ENCODE results near the gene NDRG4. TPM values are rescaled to one million over a fixed set of nuclear protein-coding genes. Genes with fewer than 3 reads are reported as not detected.

Gene NDRG4
- polyA plus RNA-seq, 3 donors, result 7.8 to 9.7 (median 8.0) TPM

DNA sequence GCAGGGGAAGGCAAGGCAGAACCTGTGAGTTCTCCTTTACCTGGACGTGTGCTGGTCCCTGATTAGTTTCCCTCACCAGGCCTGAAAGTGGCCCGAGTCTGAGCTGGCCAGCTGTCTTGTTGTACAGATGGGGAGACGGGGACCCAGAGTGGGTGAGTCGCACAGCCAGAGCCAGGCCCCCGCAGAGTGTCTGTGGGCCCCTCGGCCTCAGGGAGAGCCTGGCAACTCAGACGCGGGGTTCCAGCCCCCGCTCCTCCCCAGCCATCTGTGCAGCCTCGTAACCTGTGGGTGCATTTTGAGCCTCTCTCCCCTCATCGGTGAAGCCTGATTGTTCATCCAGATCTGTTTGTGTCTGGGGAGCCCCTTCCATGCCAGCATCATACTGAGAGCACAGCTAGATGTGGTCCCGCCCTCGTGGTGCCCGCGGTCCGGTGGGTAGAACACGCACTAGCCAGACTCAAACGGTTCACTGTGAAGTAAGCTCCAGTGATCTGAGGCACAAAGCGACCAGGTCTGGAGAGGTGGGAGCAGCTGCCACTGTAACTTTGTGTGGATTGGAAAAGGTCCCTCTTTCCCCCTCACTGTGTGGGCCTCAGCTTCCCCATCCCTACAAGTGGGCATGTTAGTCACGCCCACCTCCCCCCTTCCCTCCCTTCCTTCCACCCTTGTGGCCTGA, 6.0 kb upstream of the NDRG4 start:
- DNase-seq (ENCODE audit: low read depth in 3 of 3, low spot score in 2 of 3), result no peak

DNA sequence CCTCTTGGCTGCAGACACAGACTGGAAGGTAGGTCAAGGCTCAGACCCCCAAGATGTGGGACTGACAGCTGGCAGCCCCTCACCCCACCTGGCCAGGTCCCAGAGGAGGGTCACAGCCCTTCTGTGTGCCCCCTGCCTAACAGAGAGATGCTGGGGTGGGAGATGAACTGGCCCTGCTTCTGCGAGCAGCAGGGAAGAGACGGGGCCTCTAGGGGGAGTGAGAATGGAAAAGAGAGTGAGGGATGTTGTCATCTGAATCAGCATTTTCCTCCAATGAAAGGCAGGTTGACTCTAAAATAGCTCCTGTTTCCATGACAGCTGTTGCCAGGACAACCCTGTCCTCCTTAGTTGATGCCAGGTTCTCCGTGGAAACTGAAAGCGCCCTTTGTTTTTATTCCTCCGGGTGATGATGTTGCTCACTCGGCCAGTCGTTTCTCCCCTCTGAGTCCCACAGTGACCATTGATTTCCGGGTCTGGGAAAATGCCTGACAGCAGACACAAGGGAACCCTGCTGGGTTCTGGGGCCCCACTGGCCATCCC, 4.9 kb upstream of the NDRG4 start:
- peak; percentile 86 to 91 (median 87) for DNase-seq (ENCODE audit: low read depth in 3 of 3, low spot score in 2 of 3)

DNA sequence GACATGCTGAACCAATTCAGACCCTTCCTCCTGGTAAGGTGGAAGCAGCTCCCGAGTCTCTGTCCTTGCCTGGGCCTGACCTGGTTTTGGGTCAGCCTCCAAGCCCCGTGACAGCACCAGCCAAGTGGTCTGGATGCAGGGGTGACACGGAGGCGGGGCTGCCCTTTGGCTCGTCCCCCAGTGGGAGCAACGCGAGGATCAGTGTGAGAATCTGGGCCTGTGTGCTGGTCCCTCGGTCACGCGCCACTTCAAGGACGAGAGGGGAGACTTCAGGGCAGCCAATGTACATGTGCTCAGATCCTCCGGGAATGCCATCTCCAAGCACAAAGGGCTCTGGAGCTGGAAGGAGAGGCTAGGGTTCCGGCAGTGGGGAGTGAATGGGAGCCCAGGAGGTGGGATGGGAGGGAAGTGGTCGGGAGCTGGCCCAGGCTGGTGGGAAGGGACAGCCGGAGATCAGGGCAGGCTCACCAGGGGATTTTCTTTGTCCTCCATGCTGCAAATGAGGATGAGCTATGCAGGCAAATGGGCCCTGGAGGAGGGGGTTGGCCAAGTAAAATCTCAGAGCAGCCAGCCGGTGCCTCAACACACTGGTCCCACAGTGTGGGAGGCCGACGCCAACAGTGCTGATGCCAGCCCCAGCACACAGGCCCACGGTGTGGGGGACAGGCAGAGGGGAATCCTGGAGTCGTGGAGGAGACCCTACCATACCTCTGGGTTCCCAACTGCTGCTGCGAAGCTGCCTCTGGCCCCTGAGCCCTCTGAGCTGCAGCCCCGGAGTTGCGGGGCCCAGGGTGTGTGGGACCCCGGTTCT, 4.2 kb upstream of the NDRG4 start:
- no peak for DNase-seq (ENCODE audit: low read depth in 3 of 3, low spot score in 2 of 3)

DNA sequence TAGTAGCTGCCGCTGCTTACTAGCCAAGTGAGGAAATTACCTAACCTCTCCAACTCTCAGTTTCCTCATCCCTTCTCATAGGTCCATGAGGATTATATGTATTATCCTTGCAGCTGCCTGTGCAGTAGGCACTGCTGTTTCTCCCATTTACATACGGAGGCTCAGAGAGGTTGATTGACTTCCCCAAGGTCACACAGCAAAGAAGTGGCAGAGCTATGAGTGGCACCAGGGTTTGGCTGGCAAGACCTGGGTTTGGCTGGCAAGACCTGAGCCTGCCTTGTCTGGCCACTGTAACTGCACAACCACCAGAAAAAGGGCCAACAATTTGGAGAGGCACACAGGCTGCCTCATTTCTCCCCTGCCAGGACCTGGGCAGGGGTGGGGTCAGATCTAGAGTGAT, 2.5 kb upstream of the NDRG4 start:
- no peak for DNase-seq (ENCODE audit: low read depth in 3 of 3, low spot score in 2 of 3)

DNA sequence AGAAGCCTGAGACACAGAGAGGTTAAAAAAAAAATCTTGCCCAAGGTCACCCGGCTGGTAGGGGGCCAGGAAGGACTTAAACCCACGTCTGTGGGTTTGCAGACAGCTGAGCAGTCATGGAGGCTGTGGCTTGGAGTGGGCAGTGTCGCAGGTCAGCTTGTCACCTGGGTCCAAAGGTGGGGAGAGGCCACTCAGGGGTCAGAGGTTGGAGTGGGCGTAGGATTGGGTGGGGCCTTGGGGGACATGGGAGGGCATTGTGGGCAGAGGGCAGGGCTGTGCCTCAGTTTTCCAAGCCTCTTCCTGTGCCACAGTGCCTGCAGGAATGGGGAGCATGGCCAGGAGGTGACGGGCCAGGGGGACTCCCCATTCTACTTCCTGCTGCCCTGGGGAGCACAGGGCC, 2.0 kb upstream of the NDRG4 start:
- DNase-seq (ENCODE audit: low read depth in 3 of 3, low spot score in 2 of 3), result no peak

DNA sequence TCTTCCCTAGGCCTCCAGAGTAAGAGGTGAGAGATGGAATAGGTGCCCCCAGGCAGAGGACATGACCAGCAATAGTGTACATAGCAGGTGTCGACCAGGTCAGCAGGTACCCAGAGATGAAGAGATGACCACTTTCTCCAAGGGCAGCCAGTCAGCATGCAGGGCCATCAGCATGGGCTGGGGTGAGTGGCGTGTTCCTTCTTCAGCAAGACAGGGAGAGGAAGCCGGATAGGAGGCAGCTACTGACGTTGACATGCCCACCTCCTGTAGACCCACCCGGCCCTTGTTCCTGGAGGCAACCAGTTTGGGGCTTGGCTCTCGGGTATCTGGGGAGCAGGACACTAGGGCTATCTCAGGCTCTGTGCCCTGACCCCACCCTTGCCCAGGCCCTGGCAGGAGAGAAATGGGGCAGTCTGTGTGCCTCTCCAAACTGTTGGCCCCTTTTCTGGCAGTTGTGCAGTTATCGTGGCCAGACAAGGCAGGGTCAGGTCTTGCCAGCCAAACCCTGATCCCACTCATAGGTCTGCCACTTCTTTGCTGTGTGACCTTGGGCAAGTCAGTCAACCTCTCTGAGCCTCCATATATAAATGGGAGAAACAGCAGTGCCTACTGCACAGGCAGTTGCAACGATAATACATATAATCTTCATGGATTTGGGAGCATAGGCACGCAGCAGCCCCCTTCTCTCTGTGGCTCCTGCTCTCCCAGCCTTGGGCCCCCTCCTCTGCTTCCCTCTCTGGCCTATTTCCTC, 1.4 kb upstream of the NDRG4 start:
- no peak for DNase-seq (ENCODE audit: low read depth in 3 of 3, low spot score in 2 of 3)

DNA sequence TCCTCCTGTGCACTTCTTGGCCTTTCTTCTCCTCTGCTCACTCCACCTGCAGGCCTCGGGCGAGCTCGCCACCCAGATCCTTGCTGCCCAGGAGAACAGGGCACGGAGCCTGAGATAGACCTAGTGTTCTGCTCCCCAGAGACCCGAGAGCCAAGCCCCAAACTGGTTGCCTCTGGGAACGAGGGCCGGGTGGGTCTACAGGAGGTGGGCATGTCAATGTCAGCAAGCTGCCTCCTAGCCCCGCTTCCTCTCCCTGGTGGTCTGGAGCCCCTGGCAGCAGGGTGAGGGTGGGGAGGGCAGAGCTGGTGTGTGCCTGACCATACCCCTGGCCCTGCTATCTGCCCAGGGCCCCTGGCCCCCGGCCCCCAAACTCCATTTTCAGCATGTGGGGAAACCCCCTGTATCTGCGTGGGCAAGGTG, 841 bp upstream of the NDRG4 start:
- no peak for DNase-seq (ENCODE audit: low read depth in 3 of 3, low spot score in 2 of 3)

DNA sequence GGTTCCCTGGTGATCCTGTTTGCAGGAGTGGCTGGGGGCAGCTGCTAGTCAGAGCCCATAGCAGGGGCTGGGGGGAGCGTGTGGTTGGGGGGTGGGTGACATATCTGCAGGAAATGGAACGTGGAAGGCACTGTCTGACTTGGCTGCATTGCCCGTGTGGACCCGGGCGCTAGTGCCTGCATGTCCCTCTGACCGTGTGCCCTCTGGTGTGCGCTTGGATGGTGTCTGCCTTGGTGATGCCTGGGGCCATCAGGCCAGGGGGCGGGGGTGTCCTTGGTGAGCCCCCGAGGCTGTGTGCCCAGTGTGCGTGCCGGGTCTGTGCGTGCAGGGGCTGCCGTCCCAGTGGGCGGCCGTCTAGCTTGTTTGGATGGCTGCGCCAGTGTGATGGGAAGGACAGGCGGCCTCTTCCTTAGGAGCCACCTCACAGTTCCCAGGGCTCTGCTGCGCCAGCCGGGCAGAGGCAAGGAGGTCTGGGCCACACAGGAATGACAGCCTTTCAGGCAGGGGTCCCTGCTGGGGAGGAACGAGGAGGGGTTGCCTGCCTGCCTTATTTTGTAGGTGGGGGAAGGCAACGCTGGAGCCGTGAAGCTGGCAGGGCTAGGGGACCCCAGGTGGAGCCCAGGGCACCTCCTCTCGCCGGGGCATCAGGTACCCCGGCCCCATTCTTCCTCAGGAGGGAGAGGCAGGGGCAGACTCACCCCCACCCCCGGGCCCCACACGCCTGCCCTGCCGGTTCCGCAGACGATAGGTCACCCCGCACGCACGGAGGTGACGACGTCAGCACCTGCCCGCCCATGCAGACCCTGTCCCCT, 693 bp downstream of the NDRG4 start:
- no peak for DNase-seq (ENCODE audit: low read depth in 3 of 3, low spot score in 2 of 3)

DNA sequence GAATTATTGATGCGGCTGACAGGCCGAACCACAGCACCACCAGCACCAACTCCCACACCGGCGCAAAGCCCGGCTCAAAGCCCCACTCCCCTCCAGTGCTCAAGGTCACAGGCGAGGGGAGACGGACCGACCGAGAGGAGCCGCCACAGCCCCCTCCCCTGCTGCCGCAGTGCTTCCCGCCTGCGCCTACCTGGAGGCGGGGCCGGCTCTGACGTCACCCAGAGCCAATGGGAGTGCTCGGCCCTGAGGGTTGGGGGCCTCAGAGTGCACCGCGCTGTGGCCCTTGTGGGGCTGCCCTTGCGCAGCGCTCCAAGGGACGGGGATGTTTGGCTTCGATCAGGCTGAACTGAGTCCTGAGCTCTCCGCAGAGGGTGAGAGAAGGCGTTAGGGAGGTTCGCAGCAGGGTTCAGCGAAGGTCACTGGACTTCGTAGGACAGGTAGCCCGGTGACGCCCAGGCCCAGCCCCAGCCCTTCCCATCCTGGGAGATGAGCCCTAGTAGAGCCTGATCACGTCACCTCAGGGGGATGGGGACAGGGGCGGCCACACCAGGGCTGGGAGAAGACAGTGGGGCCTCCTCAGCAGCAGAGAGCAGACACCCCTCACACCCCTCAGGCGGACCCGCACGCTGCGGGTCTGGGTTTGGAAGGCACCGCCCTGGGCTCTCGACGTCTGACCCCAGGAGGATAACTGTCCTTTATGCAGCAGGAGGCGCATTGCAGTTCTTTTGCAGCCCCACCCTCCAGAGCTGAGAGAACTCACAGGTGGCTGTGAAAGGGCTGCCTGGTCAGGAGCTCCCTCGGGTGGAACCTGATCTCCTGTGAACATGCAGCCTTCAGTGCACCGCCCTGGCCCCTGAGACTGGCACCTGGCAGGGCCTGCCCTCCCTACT, 1.5 kb downstream of the NDRG4 start:
- no peak for DNase-seq (ENCODE audit: low read depth in 3 of 3, low spot score in 2 of 3)

DNA sequence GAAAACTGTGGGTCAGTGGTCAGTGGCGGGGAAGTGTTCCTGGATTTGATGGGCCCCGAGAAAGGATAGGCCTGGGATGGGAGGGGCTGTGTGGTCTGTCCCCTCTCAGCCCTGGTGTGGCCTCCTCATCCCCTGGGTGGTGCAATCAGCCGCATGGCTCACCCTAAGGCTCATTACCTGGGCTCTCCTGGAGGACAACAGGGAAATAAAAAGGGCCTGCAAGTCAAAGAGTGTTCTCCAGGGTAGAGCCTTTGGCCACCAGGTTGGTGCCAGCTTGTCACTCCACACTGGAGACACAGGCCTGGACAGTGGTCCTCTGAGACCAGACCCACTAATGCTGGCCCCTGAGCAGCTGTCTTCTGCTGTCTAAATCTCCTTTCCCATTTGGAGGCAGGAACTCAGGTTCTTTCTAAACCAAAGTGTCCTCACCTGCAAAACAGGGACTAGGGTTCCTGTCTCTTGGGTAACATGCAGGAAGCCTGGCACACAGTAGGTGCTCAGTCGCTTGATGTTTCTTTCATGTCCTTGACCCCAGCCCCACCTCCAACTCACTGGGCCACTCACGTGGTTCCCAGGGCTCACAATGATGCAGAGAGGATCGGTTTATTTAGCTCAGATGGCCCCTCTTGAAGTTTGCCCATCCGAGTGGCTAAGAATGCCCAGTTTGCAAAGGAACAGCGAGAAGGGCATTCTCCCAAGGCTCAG, 2.4 kb downstream of the NDRG4 start:
- DNase-seq (ENCODE audit: low read depth in 3 of 3, low spot score in 2 of 3), result no peak

DNA sequence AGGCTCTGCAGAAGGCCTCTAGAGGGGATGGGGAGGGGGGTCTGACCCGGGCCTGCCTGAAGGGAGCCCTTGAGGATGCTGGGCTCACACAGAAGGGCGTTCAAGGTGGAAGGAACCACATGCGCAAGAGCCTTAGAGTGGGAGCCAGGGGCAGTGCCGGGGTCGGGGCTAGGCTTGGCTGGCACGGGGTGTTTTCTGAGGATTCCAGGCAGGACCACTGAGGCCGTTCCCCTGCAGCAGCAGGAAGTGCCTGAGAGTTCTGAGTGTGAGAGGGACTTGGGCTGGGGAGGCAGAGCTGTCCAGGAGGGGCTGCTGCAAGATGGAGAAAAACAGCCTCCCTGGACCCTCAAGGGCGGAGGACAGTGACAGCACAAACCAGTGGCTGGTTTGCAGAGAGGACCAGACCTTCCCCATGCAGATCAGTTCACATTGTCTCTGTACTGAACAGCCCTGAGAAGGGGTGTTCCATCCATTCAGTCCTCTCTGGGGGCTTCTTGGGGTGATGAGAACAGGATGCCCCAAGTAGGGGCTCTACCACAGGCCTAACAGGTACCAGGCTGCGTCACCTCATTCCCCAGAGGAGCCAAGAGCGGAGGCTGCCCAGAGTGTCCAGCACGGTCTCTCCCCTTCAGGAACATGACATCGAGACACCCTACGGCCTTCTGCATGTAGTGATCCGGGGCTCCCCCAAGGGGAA, 3.4 kb downstream of the NDRG4 start:
- DNase-seq (ENCODE audit: low read depth in 3 of 3, low spot score in 2 of 3), result no peak

DNA sequence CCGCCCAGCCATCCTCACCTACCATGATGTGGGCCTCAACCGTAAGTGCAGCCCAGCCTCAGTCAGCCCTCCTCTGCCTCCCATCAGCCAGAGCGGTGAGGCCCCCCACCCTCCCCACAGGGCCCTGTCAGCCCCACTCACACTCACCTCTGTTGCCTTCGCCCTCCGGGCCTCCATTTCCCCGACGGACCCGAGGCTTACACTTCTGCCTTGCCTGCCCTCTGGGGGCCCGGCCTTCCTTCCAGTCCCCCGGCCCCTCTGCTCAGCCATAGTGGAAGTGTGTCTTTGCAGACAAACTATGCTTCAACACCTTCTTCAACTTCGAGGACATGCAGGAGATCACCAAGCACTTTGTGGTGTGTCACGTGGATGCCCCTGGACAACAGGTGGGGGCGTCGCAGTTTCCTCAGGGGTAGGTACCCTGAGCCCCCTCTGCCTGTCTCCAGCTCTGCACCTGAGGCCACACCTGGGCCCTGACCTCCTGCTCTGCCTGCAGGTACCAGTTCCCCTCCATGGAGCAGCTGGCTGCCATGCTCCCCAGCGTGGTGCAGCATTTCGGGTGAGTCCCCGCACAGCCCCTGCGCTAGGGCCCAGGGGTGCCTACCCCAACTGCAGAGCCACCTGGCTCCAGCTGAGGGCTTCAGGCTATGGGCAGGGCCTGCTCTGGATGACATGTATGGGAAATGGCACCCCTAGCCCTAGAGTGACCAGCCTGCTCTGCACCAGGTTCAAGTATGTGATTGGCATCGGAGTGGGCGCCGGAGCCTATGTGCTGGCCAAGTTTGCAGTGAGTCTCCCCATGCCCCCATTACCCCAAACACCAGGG, 4.1 kb downstream of the NDRG4 start:
- DNase-seq (ENCODE audit: low read depth in 3 of 3, low spot score in 2 of 3), result no peak

DNA sequence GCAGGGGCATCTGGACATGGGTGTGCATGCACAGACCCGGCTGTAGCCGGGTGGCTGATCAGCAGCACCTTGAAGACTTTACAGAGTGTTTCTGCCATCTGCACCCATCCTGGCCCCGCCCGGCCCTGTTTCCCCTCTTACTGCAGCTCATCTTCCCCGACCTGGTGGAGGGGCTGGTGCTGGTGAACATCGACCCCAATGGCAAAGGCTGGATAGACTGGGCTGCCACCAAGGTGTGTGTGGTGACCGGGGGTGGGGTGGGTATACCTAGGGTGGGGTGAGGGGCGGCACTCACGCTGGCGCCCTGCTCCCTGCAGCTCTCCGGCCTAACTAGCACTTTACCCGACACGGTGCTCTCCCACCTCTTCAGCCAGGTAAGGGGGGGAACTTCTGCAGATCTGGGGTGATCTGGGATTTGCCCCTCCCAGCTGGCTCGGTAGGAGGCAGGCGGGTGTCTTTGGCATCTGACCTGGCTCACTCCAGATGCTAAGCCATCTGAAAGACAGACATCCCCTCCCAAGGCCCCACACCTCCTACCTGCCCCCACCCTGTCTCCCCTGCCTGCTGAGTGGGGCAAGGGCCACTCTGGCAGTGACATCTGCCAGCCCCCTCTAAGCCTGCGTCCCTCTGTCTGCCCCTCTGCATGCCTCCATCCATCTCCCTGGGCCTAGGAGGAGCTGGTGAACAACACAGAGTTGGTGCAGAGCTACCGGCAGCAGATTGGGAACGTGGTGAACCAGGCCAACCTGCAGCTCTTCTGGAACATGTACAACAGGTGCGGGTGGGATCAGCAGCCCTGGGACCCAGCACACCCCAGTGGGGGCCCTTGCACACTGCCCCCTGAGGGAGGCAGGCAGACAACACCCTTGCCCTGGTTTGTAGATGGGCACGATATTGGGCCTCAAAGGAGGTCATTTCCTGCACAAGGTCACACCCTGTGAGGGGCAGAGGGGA, 6.6 kb downstream of the NDRG4 start:
- no peak for DNase-seq (ENCODE audit: low read depth in 3 of 3, low spot score in 2 of 3)

DNA sequence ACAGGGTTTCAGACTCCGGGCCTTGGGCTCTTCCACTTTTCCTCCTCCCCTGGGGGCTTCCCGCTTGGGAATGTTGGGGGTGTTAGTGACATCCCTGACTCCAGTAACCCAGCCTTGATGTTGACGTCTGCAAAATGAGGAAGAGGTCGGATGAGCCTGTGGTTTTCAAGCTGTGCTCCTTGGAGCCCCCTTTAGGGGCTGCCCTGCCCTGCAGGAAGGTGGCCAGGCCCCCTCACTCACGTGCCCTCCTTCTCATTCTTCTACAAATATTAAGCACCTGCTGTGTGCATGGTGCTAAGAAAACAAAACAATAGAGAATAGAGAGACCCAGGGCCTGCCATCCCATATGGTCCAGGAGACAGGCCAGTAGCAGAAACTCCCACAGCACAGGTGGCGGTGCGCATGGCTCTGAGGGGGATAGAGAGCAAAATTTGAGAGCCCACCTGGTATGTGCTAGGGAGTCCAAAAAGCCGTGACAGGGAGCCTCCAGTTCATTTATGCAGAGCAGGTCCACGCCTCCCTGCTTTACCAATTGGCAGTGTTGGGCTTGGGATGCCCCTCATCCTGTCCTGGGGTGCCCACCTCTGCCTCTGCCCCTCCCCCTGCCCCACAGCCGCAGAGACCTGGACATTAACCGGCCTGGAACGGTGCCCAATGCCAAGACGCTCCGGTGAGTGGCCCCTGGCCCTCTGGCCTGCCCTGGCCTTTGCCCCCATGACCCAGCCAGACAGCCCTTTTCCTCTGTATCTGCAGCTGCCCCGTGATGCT, 7.4 kb downstream of the NDRG4 start:
- no peak for DNase-seq (ENCODE audit: low read depth in 3 of 3, low spot score in 2 of 3)

DNA sequence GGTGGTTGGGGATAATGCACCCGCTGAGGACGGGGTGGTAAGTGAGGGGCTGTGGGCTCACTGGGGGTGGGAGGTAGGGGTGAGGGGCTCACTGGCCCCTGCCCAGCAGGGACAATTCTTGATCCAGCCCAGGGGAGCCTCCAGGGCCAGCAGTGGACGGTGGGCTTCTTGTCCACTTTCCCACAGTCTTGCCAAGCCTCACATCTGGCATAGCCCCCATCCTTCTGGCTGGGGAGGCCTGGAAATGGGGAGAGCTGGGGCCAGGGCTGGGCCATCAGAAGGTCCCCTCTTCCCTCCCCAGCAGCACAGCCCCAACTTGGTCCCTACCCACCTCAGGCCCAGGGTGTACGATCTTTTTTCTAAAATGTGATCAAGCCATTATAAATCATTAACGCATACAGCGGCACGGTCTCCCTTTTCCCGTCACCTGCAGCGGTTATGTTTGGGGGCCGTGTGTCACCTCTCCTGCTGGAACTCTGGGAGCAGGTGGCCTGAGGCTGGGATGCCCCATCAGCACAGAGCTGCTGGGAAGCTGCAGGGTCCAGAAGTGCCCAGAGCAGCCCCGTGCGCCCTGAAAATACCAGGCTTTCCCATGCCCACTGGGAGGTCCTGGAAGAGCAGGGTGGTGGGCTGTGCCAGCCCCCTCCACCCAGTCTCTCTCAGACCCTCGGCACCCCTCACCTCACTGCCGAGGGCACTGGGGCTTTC, 8.2 kb downstream of the NDRG4 start:
- DNase-seq (ENCODE audit: low read depth in 3 of 3, low spot score in 2 of 3), result no peak

Measured in right renal cortex interstitium (tissue), 3 donors.